ENCODE results near the gene CNPY3. TPM values are rescaled to one million over a fixed set of nuclear protein-coding genes. Genes with fewer than 3 reads are reported as not detected.

CNPY3 gene
- total and polyA plus RNA-seq, 2 of the 13 experiments (the other 11 are each of a cell fraction or from before 2014, with no cell fraction given) = 42.3 to 60.2 TPM

GRCh38 chr6:42925248-42925857, 3.9 kb upstream of the CNPY3 start:
- 54% methylated on average over 19 of the region's 23 CpGs for WGBS (ENCODE audit: low lambda C conversion rate)
- no TSS peak for BruUV-seq (replicated peaks)
- H3K9me3 ChIP-seq (ENCODE audit: low read length) = no peaks in the 10 kb centered on the region
- intact Hi-C loops (cut with micrococcal nuclease; ENCODE audit: unreplicated experiment) = no loop called here
- peak overlapping the region; percentile 52 for H3K4me2 ChIP-seq (ENCODE audit: low read depth, low read length)
- H3K4me3 ChIP-seq (replicated peaks in 1 of 3; ENCODE audit: insufficient read depth in 1 of 3, low read depth in 2 of 3, low read length in 3 of 3) = peak overlapping the region in 1 of 3 experiments; percentile 51; a peak in 1 of 6 replicates
- no peak overlapping the region for H2AFZ ChIP-seq (ENCODE audit: low read length)
- DNase-seq (ENCODE audit: low spot score) = no peak
- ATAC-seq = no peak
- H3K9ac ChIP-seq (ENCODE audit: insufficient read depth, low read depth, low read length) = peak overlapping the region; percentile 21; the same call in 1 of the 2 replicates
- H3K36me3 ChIP-seq (replicated peaks in 1 of 2; ENCODE audit: control insufficient read depth in 1 of 2, insufficient read depth in 2 of 2, low read length in 2 of 2) = no peaks in the 10 kb centered on the region
- ChIA-PET CTCF (ENCODE audit: low intra/inter-chr PET ratio, low total read pairs) (no interaction called here), POLR2A (no interaction called here)
- in situ Hi-C loops (cut with HindIII; ENCODE audit: extremely low pct_ligation_motif_present, low pct_unique_long_range_greater_than_20kb) = no loop called here
- no peaks in the 10 kb centered on the region for H4K20me1 ChIP-seq (ENCODE audit: insufficient read depth, low read length)
- H3K79me2 ChIP-seq (ENCODE audit: insufficient read depth, low read length) = peaks cover 6% of the 10 kb centered on the region
- no peak for FAIRE-seq
- no peaks in the 10 kb centered on the region; a peak in 1 of 5 replicates for H3K27me3 ChIP-seq (ENCODE audit: control insufficient read depth in 1 of 2, insufficient read depth in 2 of 2, low read length in 2 of 2)
- H3K27ac ChIP-seq (ENCODE audit: extremely low read length, insufficient read depth, low read length) = no peak overlapping the region
- peaks cover 67% of the 10 kb centered on the region for H3K4me1 ChIP-seq (ENCODE audit: insufficient read depth, low read length)
- TF ChIP-seq ZBED4 (CRISPR knock-in tag; IDR thresholded peaks at IDR 0.05; ENCODE audit: borderline replicate concordance) (no peak), ELF3 (CRISPR knock-in tag; IDR thresholded peaks at IDR 0.05) (no peak), REPIN1 (CRISPR knock-in tag; IDR thresholded peaks at IDR 0.05; ENCODE audit: borderline replicate concordance, low read depth) (no peak), POGK (CRISPR knock-in tag; conservative IDR thresholded peaks at IDR 0.05) (peak; percentile 72; the same call in 1 of the 2 replicates), ZNF225 (CRISPR knock-in tag; IDR thresholded peaks at IDR 0.05) (0 out of 2 replicates have a peak, but pooled peaks have one; percentile 47), ZBTB38 (CRISPR knock-in tag; IDR thresholded peaks at IDR 0.05) (peak; percentile 45; the same call in 1 of the 2 replicates), ZNF629 (CRISPR knock-in tag; conservative IDR thresholded peaks at IDR 0.05) (no peak), SALL1 (CRISPR knock-in tag; IDR thresholded peaks at IDR 0.05) (0 out of 2 replicates have a peak, but pooled peaks have one; percentile 36), NRL (CRISPR knock-in tag; IDR thresholded peaks at IDR 0.05; ENCODE audit: borderline replicate concordance) (0 out of 2 replicates have a peak, but pooled peaks have one; percentile 5), ZNF687 (CRISPR knock-in tag; IDR thresholded peaks at IDR 0.05) (peak; percentile 34; the same call in 1 of the 2 replicates), FOXO4 (CRISPR knock-in tag; conservative IDR thresholded peaks at IDR 0.05) (0 out of 2 replicates have a peak, but pooled peaks have one; percentile 63)
